ENCODE results near the gene LCLAT1.
"Not testable (repeated sequence)": the region's sequence is repeated elsewhere in the genome, so short reads cannot be mapped to it uniquely, and the experiment has no call there.

Gene LCLAT1

DNA sequence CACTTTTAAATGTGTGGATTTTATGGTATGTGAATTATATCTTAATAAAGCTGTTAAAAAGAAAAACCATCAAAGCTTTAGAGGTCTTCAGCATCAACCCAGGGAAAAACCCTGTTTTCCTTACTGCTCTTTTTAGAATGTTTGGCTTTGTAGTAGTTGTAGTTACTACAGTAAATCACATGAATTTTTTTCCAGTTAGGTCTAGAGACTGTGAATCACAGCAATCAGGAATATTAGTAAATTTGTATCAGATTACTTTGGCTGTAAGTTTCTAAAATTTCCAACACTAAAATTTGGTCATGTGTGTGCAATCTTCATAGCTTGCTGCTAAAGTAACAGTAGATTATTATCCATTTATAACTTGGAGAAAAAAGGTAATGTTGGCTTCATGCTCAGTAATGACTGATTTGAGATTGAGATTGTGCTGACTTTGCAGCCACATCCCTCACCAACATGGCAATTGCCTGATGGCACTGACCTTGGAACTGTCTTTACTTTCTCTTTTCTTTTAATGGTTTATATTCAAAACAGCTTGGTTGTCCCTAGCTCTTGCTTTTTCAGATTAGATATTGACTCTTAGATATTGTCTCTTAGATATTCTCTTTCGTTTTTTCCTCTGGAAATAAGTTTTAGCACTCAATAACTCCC is 41.1 kb downstream of the LCLAT1 start:
- TF ChIP-seq CTCF (conservative IDR thresholded peaks at IDR 0.05; ENCODE audit: low read depth), result no peak
- CTCF ChIA-PET, result interaction anchor here (0.6 kb wide), 1 partner anchor 15 kb away, joined by 3 read pairs; no protein-coding TSS in a partner anchor
- POLR2A ChIA-PET (ENCODE audit: low non-redundant PET), result no interaction called here
- DNase-seq (ENCODE audit: low spot score), result no peak
- H3K27ac ChIP-seq, result no peak overlapping the region

GRCh38 chr2:30491225-30491624 is 44.2 kb downstream of the LCLAT1 start:
- no peak overlapping the region for H3K27ac ChIP-seq
- DNase-seq (ENCODE audit: low spot score), result no peak
- ChIA-PET CTCF (interaction anchor here (0.7 kb wide), 1 partner anchor 534 kb away, joined by 3 read pairs; no protein-coding TSS in a partner anchor), POLR2A (ENCODE audit: low non-redundant PET) (no interaction called here)
- TF ChIP-seq CTCF (conservative IDR thresholded peaks at IDR 0.05; ENCODE audit: low read depth), result no peak

- DNase-seq (ENCODE audit: low spot score), result no peak
- CTCF ChIA-PET, result interaction anchor here (0.7 kb wide), 1 partner anchor 533 kb away, joined by 3 read pairs; no protein-coding TSS in a partner anchor
- H3K27ac ChIP-seq, result no peak overlapping the region
- TF ChIP-seq CTCF (conservative IDR thresholded peaks at IDR 0.05; ENCODE audit: low read depth), result no peak
- POLR2A ChIA-PET (ENCODE audit: low non-redundant PET), result interaction anchor here (0.7 kb wide), 1 partner anchor 618 kb away, joined by 7 read pairs; no protein-coding TSS in a partner anchor
Measured at GRCh38 chr2:30492185-30492584, 45.1 kb downstream of the LCLAT1 start.

GRCh38 chr2:30492619-30493018 is 45.6 kb downstream of the LCLAT1 start:
- no peak for TF ChIP-seq CTCF (conservative IDR thresholded peaks at IDR 0.05; ENCODE audit: low read depth)
- POLR2A ChIA-PET (ENCODE audit: low non-redundant PET), result no interaction called here

DNA sequence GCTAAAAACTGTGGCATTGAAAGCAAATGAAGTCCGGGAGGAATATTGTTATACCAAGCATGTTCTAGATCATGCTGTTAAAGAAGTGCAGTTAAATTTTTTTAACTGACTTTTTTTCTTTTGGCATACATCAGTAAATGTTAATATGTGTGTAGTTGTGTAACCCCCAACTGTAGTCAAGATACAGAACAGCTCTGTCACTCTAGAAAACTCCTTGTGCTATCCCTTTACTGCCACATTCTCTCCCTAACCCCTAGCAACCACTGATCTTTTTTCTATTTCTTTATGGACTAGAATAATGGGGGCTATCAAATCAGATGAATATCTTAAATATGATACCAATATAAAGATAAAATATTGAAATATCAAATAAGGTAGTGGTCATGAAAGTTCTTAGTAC is 46.4 kb downstream of the LCLAT1 start:
- TF ChIP-seq CTCF (conservative IDR thresholded peaks at IDR 0.05; ENCODE audit: low read depth), result no peak
- DNase-seq (ENCODE audit: low spot score), result no peak
- H3K27ac ChIP-seq, result no peak overlapping the region
- ChIA-PET POLR2A (ENCODE audit: low non-redundant PET) (no interaction called here), CTCF (interaction anchor here (0.7 kb wide), 1 partner anchor 10 kb away, joined by 3 read pairs; no protein-coding TSS in a partner anchor)

More at GRCh38 chr2:30492619-30493018, 45.6 kb downstream of the LCLAT1 start:
- CTCF ChIA-PET, result no interaction called here
- no peak overlapping the region for H3K27ac ChIP-seq
- DNase-seq (ENCODE audit: low spot score), result no peak

GRCh38 chr2:30495896-30496295 is 48.9 kb downstream of the LCLAT1 start:
- CTCF ChIA-PET, result not testable (repeated sequence)

GRCh38 chr2:30499681-30500080 is 52.6 kb downstream of the LCLAT1 start:
- POLR2A ChIA-PET (ENCODE audit: low non-redundant PET), result no interaction called here
- CTCF ChIA-PET, result no interaction called here
- TF ChIP-seq CTCF (conservative IDR thresholded peaks at IDR 0.05; ENCODE audit: low read depth), result no peak
- no peak overlapping the region for H3K27ac ChIP-seq
- no peak for DNase-seq (ENCODE audit: low spot score)

More at GRCh38 chr2:30495896-30496295, 48.9 kb downstream of the LCLAT1 start:
- POLR2A ChIA-PET (ENCODE audit: low non-redundant PET); H3K27ac ChIP-seq; DNase-seq (ENCODE audit: low spot score): not testable (repeated sequence)
